Aorta (tissue), 5 donors: ENCODE data around the gene NFATC3. TPM values are rescaled to one million over a fixed set of nuclear protein-coding genes. Genes with fewer than 3 reads are reported as not detected.

Experiments used
- ATAC-seq: fragments of 200-7000 bp; cut with Tn5 transposase; one replicate; pipeline ENCODE4 v1.9.1; 2022; ENCODE audit warnings: moderate library complexity; ENCODE audit not compliant: low FRiP score
- DNase-seq, 2 donors: peaks; one replicate each; pipeline ENCODE4 v3.0.0-alpha.2; 2020
- H3K27ac ChIP-seq, 2 donors: one replicate each; pipeline ENCODE4 v1.5.1; 2013; ENCODE audit warnings: low read length in 2 of 2, mild to moderate bottlenecking in 2 of 2, moderate library complexity in 2 of 2, control low read depth in 1 of 2, inconsistent platforms in 1 of 2, low read depth in 1 of 2
- H3K27me3 ChIP-seq, 2 donors: one replicate each; pipeline ENCODE4 v1.6.1; 2013; ENCODE audit warnings: control low read depth in 1 of 2, low read length in 1 of 2, mild to moderate bottlenecking in 1 of 2, moderate library complexity in 1 of 2; ENCODE audit not compliant: insufficient read depth in 2 of 2, control insufficient read depth in 1 of 2
- H3K36me3 ChIP-seq, 2 donors: one replicate each; pipeline ENCODE4 v1.6.1; 2013; ENCODE audit warnings: control low read depth in 1 of 2, low read length in 1 of 2, mild to moderate bottlenecking in 1 of 2; ENCODE audit not compliant: insufficient read depth in 2 of 2, control insufficient read depth in 1 of 2
- H3K4me1 ChIP-seq, 2 donors: one replicate each; pipeline ENCODE4 v1.6.1; 2013; ENCODE audit warnings: low read length in 2 of 2, control low read depth in 1 of 2, mild to moderate bottlenecking in 1 of 2, moderate library complexity in 1 of 2; ENCODE audit not compliant: insufficient read depth in 2 of 2, control insufficient read depth in 1 of 2
- H3K4me3 ChIP-seq, 2 donors: one replicate each; pipeline ENCODE4 v1.5.1; 2013; ENCODE audit warnings: low read length in 2 of 2, control low read depth in 1 of 2, mild to moderate bottlenecking in 1 of 2
- H3K9me3 ChIP-seq: one replicate; pipeline ENCODE4 v1.6.1; 2013; ENCODE audit warnings: mild to moderate bottlenecking, low read length; ENCODE audit not compliant: control insufficient read depth
- WGBS, 2 donors: extraction: QIAGEN DNeasy Blood & Tissue Kit; methylation state at CpG; one replicate each; pipeline ENCODE4 v1.1.7; 2013; 5-methylcytosine and 5-hydroxymethylcytosine counted together
- intact Hi-C, 2 donors: fragments of 100-400 bp; cut with DNase I; formaldehyde crosslinking; loops; one replicate each; pipeline versions ENCODE4 v1.14.2 to v1.15.0; 2022
- polyA plus RNA-seq, 2 donors: library from polyadenylated mRNA; stranded (reverse); fragments of 200-250 nt; gene quantifications; one replicate each; pipeline ENCODE4 v1.2.3, GENCODE V29; 2013
- total RNA-seq, 2 donors: library from RNA; stranded (reverse); fragmentation: NEBNext Ultra II Directional; extraction: Animal tissue kit (Norgen Biotek cat#: 25700); gene quantifications; one replicate each; pipeline ENCODE4 v1.2.1, GENCODE V29; 2021
- donor health status: healthy with polysubstance abuse.
- donor health status: Bipolar disorder and iron deficiency.
- donor health status: DM: no; HTN: no; CAD: no.
- donor health status: DM: no; HTN: no; CAD: no.
- donor health status: DM: yes; HTN: yes; CAD: no.

The NFATC3 gene
- total and polyA plus RNA-seq, 4 donors = 10.3 to 48.4 (median 24.2) TPM

DNA sequence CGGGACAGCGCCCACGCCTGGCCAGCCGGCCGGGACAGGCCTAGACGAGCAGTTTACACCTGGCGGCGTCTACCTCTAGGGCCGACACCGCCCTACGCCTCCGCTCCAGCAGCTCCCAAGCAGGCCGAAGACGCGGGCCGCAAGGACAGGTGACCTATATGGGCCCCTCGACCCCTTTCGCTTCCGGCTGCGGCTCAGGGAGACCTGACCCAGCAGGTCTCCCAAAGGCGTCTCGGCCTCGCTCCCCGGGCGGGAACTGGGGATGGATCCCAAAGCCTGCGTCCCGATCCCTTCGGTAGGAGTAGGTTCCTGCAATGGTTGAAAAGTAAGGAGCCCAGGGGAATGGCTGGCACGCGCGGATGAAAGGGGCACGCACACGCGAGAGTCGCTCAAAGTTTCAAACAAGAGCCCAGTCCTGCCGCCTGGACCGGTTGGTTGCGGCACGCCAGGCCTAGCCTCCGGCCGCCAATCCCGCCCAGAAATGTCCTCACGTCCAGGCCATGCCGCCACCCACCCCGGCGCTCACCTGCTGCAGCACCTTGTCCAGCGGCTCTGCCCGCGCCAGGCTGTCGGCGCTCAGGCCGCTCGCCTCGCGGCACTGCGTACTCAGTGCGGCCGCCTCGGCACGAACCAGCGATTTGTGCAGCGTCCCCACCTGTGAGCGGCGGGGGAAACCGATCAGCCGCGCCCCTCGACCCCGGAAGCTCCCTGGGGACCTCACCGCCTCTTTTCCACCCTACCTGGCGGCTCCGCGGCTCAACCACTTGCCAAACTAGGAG, 150.1 kb downstream of the NFATC3 start:
- 65 to 67% methylated on average over 73 of the region's 73 CpGs for WGBS, 2 donors
- intact Hi-C loops = loop anchor here in 1 of 2 donors (10.0 kb wide), 1 partner anchor 150 kb away; the partner anchor contains the start of gene NFATC3
- H3K4me1 ChIP-seq = no peaks in the 10 kb centered on the region
- no peak overlapping the region for H3K27ac ChIP-seq
- H3K27me3 ChIP-seq = no peaks in the 10 kb centered on the region
- no peak overlapping the region for H3K4me3 ChIP-seq
- H3K9me3 ChIP-seq = no peaks in the 10 kb centered on the region
- ATAC-seq (no peak), DNase-seq (peak in 1 of 2 donors; percentile 62)
- H3K36me3 ChIP-seq = no peaks in the 10 kb centered on the region

DNA sequence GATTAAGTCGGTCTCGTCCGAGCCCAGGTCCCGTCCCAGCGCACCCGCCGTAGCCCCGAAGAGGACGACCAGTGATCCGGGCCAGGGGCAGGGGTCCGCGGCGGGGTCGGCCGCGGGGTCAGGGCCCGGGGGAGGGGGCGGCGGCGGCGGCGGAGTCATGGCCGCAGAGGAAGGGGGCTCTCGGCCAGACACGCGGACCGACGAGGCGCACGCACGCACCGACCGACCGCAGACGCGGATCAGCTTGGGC, 150.6 kb downstream of the NFATC3 start, which contains the start of gene ESRP2:
TSS of gene ESRP2 (minus strand) at position 241 of the 250 bp plus-strand sequence. CDS start at position 159, 82 bp downstream.
- Histone ChIP-seq H3K27ac (peak within 1 kb of the TSS in 1 of 2 donors; percentile 35), H3K9me3 (no peaks in the 10 kb centered on the region), H3K36me3 (no peaks in the 10 kb centered on the region), H3K4me3 (no peak within 1 kb of the TSS), H3K4me1 (no peaks in the 10 kb centered on the region), H3K27me3 (no peaks in the 10 kb centered on the region)
- DNase-seq (peak in 1 of 2 donors; percentile 60), ATAC-seq (no peak)
- intact Hi-C loops = loop anchor here in 1 of 2 donors (10.0 kb wide), 1 partner anchor 151 kb away; the partner anchor contains the start of gene NFATC3
- WGBS, 2 donors = 7 to 8% methylated on average over 36 of the region's 36 CpGs

DNA sequence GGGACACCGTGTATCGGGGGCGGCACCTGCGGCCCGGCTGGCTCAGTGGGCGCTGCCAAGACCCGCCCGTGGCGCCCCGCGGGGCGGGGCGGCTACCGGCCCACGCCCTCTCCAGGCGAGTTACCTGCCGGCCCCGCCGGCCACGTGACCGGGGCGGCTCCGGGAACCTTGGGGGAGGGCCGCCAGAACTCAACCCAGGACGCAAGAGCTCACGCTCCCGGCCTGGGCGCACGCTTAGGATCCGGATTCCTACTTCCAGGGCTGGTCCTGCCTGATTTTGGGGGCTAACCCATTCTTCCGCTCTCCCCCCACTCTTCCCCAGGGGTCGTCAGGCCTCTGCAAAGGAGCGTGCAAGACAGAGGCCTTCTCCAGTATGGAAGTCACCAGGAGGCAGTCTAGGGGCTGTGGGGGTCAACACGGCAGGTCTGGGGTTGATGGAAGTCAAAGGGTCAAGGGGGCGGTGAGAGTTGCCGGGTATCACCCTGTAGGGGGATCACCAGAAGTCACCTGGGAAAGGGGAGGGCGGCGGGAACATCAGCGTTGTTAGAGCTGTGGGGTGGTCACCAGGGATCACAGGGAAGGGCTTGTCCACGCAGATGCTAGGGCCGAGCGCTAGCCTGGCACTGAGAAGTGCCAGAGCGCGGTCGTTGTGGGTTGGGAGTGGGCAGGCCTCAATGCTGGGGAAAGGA, 151.1 kb downstream of the NFATC3 start:
- Histone ChIP-seq H3K9me3 (no peaks in the 10 kb centered on the region), H3K4me1 (no peaks in the 10 kb centered on the region), H3K27me3 (no peaks in the 10 kb centered on the region), H3K36me3 (no peaks in the 10 kb centered on the region), H3K27ac (no peak overlapping the region), H3K4me3 (no peak overlapping the region)
- DNase-seq (peak in 1 of 2 donors; percentile 65), ATAC-seq (no peak)
- WGBS, 2 donors = 28 to 33% methylated on average over 38 to 45 of the region's 45 CpGs
- intact Hi-C loops = loop anchor here in 1 of 2 donors (10.0 kb wide), 1 partner anchor 151 kb away; the partner anchor contains the start of gene NFATC3

DNA sequence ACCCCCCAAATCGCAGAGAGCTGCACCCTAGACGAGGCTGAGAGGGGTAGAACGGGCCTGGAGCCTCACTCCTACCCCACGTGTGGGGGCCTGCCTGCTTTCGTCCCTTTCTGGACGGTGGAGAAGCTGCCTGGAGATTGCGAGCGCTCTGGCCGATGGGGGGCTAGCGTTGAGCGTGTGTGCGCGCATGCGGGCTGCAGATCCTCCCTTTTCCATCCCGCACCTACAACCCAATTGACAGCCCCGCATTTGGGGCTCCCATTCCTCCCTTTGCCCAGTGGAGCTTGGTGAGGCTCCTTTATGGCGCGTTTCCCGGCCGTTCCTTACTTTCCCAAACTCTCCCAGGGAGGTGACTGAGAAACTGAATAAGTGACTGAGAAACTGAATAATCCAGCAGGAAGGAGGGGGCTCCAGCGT, 151.7 kb downstream of the NFATC3 start:
- WGBS, 2 donors = 35 to 47% methylated on average over 21 of the region's 21 CpGs
- H3K27ac ChIP-seq = peak overlapping the region in 1 of 2 donors; percentile 35
- peak; percentile 6 for ATAC-seq

DNA sequence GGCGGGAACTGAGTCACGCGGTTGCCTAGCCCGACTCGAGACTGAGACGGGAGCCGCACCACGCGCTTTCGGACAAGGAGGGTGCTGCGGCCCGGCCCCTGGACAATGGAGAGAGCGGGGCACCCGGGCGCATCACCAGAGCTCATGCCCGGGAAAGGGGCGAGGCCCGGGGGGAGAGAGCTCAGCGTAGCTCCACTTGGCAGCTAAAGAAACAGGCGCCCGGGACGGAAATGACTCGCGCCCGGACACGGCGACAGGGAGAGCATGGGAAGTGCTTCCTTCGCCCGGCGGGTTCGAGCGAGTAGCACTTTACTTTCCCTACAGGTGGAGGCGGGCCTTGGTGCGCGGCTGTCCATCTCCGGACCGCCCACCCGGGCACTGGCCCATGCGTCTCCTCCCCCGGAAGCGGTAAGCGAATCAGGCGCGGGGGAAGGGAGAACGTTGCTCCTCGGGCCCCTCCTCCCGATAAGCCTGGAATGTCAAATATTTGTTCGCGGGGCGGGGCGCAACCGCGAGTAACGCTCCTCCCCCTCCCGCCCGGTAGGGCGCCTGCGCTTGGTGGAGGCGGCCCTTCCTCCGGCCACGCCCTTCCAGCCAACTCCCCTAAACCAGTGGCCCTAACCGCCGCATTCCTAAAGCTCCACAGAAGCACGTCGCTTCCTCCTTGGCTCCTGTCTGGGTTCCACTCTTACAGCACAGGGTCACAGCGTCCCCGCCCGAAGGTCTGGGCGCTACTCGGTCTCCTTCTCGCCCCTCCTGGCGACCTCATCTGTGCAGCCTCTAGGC, 152.3 kb downstream of the NFATC3 start:
- Histone ChIP-seq H3K27ac (peak overlapping the region in 1 of 2 donors; percentile 29), H3K27me3 (no peaks in the 10 kb centered on the region), H3K36me3 (no peaks in the 10 kb centered on the region), H3K4me1 (no peaks in the 10 kb centered on the region), H3K4me3 (peak overlapping the region; percentile 7 to 29), H3K9me3 (no peaks in the 10 kb centered on the region)
- peak; percentile 99 for DNase-seq
- 0% methylated on average over 63 to 72 of the region's 72 CpGs for WGBS, 2 donors
- ATAC-seq = peak; percentile 94
- intact Hi-C loops = loop anchor here in 1 of 2 donors (10.0 kb wide), 1 partner anchor 153 kb away; the partner anchor contains the start of gene NFATC3

More for the DNA sequence above, 151.7 kb downstream of the NFATC3 start:
- Histone ChIP-seq H3K36me3 (no peaks in the 10 kb centered on the region), H3K4me1 (no peaks in the 10 kb centered on the region), H3K9me3 (no peaks in the 10 kb centered on the region), H3K27me3 (no peaks in the 10 kb centered on the region), H3K4me3 (peak overlapping the region; percentile 7 to 29)
- intact Hi-C loops = loop anchor here in 1 of 2 donors (10.0 kb wide), 1 partner anchor 152 kb away; the partner anchor contains the start of gene NFATC3
- no peak for DNase-seq

DNA sequence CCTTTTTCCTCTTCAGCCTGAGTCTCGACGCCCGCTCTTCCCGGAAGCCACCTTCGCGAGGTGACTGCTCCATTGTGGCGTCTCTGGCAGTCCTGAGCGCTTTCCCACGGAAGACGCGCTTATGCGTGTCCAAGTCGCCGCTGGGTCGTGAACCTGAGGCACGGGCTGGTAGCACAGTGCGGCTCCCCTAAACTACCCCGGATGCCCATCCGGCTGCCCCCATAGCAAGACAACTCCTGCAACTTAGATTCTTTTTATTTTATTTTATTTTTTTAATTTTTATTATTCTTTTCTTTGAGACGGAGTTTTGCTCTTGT, 152.8 kb downstream of the NFATC3 start:
- ATAC-seq (no peak), DNase-seq (no peak)
- H3K4me1 ChIP-seq = no peaks in the 10 kb centered on the region
- WGBS, 2 donors = 19 to 20% methylated on average over 20 of the region's 20 CpGs
- no peaks in the 10 kb centered on the region for H3K36me3 ChIP-seq
- no peaks in the 10 kb centered on the region for H3K27me3 ChIP-seq
- H3K27ac ChIP-seq = peak overlapping the region in 1 of 2 donors; percentile 29
- intact Hi-C loops = loop anchor here in 1 of 2 donors (10.0 kb wide), 1 partner anchor 153 kb away; the partner anchor contains the start of gene NFATC3
- no peak overlapping the region for H3K4me3 ChIP-seq
- H3K9me3 ChIP-seq = no peaks in the 10 kb centered on the region

DNA sequence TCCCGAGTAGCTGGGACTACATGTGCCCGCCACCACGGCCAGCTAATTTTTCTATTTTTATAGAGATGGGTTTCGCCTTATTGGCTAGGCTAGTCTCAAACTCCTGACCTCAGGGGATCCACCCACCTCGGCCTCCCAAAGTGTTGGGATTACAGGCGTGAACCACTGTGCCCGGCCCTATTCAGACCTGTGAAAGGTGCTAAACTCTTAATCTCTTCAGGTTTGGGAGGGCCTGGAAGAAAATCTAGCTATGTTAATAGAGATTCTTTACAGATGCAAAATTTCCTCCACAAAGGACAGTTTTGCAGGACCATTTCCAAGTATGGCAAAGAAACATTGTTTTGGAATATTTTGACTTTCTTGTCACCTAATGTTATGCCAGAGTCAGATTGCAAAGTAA, 156.9 kb downstream of the NFATC3 start:
- 84 to 88% methylated on average over 7 of the region's 7 CpGs for WGBS, 2 donors
- intact Hi-C loops = loop anchor here in 1 of 2 donors (5.0 kb wide), 1 partner anchor 85 kb away; no protein-coding TSS in a partner anchor
- DNase-seq (no peak), ATAC-seq (no peak)
- no peaks in the 10 kb centered on the region for H3K36me3 ChIP-seq
- H3K27ac ChIP-seq = no peak overlapping the region
- H3K4me1 ChIP-seq = no peaks in the 10 kb centered on the region
- H3K4me3 ChIP-seq = no peak overlapping the region
- H3K27me3 ChIP-seq = no peaks in the 10 kb centered on the region
- no peaks in the 10 kb centered on the region for H3K9me3 ChIP-seq
